B cell (primary cell): Measurements from ENCODE around the gene SYNGAP1.

ENCODE experiments used
- EZH2 ChIP-seq: IDR thresholded peaks from 2 replicates; pipeline ENCODE4 v1.6.1; 2012; ENCODE audit warnings: borderline replicate concordance, low read depth, mild to moderate bottlenecking, moderate library complexity, low read length; ENCODE audit not compliant: insufficient read depth, poor library complexity, severe bottlenecking
- TF ChIP-seq, protein P1 (sequence below): fragments of 200-600 bp; IDR thresholded peaks from one replicate; pipeline ENCODE4 v1.8.0; 2022; ENCODE audit warnings: antibody characterized with exemption, mild to moderate bottlenecking

DNA sequence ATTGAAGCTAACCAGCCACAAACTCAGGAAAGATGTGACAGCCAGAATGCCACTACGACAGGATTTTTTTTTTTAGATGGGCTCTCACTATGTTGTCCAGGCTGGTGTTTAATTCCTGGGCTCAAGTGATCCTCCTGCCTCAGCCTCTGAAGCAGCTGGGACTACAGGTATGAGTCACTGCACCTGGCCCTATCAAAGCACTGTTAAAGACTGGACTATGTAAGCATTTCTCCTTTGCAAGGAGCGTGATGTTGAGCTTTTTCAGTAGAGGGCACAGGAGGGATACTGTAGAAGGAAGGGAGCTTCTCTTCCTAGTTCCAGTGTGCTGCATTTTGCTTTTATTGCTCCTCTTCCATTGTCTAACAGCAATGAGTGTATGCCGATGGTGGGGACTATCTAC lies 70.3 kb downstream of the SYNGAP1 start:
- TF ChIP-seq, protein P1, sequence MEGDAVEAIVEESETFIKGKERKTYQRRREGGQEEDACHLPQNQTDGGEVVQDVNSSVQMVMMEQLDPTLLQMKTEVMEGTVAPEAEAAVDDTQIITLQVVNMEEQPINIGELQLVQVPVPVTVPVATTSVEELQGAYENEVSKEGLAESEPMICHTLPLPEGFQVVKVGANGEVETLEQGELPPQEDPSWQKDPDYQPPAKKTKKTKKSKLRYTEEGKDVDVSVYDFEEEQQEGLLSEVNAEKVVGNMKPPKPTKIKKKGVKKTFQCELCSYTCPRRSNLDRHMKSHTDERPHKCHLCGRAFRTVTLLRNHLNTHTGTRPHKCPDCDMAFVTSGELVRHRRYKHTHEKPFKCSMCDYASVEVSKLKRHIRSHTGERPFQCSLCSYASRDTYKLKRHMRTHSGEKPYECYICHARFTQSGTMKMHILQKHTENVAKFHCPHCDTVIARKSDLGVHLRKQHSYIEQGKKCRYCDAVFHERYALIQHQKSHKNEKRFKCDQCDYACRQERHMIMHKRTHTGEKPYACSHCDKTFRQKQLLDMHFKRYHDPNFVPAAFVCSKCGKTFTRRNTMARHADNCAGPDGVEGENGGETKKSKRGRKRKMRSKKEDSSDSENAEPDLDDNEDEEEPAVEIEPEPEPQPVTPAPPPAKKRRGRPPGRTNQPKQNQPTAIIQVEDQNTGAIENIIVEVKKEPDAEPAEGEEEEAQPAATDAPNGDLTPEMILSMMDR: no peak
- TF ChIP-seq EZH2: no peak
